GM21529 (cell line): ENCODE results near the gene SMIM44.

Experiments used
- ATAC-seq: cut with Tn5 transposase; IDR thresholded peaks from one replicate; pipeline ENCODE4 v1.9.1; 2021; ENCODE audit not compliant: unreplicated experiment

SMIM44 gene

DNA sequence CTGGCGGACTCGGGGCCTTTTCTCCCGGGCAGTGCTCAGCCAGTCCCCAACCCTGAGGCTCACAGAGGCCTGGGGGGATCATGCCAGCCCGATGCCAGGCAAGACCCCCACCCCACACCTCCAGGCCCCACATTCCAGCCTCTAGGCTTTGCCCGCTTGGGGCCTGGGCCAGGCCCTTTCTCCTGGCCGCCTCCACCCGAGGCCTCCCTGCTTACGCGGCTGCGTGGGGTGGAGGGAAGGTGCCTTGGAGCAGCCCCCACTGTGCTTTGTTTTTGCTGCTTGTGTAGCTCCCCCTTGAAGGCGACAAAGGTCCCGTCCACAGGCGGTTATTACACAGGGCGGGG lies 41.3 kb downstream of the SMIM44 start:
- no peak for ATAC-seq

DNA sequence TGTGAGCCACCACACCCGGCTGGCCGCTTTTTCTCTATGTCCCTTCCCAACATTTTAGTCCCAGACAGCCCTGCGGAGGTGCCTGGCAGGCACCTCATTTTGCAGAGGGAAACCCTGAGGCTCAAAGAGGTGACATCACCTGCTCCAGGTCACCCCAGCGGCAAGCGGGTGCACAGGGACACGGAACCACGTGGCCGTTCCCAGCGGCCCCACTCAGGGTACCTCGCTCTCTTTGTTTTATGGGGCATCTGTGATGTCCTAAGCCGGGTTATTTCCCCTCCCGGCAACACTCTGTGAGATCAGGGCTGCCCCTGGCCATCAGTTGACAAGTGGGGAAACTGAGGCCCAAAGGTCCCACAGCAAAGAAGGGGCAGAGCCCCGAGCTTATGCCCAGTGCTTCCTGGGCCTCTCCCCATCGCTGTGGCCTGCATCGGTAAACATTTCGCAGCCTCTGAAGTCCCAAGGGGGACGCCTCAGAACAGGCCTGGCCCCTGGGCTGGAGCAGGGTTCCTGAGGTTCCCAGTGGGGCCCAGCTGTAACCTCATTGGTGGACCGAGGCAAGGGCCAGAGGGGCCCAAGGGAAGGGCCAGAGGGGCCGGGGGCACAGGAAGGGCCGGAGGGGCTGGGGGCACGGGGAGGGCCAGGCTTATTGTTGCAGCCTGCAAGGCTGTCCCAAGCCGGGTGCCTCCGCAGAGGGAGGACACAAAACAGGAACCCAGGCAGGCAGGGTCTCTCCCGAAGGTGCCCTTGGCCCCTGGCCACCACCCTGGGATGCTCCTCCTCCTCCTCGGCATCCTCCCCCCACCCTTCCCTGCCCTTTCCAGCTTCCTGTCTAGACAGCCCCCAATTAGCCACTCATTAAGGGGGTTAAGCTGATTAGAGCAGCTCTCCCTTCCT lies 41.9 kb downstream of the SMIM44 start:
- ATAC-seq: no peak

DNA sequence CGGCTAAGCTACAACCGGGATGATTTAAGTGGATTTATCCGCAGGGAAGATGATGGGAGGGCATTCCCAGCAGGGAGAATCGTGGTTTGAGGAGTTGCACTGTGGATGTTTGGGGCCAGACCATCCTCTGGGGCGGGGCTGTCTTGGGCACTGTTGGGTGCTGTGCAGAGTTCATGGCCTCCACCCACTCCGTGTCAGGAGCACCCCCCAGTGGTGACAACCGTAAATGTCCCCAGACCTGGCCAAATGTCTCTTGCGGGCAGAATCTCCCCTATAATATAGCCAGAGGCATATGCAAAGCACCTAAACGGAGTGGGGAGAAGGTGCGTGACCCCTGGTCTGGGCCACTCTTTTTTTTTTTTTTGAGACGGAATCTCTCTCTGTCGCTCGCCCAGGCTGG lies 43.2 kb downstream of the SMIM44 start:
- ATAC-seq: no peak

DNA sequence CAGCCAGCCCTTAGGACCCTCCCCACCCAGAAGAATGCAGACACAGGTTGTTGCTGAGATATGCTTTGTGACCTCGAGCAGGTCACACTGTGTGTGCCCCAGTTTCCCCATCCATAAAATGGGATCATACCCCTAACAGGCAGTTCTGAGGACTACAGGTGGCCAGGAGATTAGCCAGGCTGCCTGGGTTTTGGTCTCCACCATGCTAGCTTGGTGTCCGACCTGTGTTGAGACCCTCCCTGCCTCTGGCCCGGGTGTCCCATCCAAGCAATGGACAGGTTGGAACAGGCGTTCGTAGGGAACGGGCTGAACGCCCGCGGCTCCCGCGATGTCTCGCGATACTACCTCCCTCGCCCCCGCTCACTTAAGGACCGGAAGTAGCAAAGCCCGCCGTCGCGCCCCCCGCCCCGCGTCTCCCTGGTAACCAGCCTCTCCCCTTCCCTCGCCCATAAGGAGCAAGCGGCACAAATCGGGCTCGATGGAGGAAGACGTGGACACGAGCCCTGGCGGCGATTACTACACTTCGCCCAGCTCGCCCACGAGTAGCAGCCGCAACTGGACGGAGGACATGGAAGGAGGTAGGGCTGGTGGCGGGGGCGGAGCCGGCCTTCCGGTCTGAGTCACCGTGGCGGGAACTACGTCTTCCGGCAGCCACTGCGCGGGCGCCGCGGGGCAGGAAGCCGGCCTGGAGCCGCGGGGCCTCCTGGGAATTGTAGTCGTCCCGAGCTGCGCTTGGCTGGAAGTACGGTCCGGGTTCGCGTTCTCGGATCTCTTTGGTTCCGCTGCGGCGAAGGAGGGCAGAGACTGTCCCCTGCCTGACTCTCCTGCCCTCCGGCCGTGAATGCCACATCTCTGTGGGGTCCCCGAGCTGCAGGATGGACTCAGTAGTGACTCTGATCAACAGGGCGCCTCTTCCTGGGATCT lies 48.3 kb downstream of the SMIM44 start:
- ATAC-seq: peak; percentile 81

DNA sequence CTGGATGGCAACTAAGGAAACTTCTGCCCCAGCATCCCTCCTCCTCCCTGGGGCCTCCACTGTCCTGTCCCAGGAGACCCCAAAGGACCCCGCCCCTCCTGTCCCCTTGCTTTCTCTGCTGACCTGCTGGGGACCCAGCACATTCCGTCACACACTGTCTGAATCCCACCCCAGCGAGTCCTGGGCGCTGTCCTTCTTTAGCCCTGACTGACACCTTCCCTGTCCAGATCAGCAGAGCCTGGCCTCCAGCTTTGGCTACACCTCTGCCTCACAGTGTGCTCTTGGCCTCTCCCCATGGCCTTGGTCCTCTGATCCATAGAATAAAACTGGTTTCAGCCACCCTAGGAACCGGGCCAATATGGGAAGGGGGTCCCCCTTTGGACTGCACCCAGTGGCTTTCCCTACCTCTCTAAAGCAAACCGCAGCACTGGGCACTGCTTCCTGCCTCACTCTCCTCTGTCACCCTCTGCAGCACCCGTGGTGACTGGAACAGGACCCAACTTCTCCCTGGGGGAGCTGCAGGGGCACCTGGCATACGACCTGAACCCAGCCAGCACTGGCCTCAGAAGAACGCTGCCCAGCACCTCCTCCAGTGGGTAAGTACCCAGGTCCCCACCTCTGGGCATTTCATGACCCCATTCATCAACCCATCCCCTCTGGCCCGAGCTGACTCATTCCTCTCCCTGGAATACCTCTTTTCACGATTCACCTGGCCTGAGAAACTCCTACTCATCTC lies 49.3 kb downstream of the SMIM44 start:
- ATAC-seq: no peak

DNA sequence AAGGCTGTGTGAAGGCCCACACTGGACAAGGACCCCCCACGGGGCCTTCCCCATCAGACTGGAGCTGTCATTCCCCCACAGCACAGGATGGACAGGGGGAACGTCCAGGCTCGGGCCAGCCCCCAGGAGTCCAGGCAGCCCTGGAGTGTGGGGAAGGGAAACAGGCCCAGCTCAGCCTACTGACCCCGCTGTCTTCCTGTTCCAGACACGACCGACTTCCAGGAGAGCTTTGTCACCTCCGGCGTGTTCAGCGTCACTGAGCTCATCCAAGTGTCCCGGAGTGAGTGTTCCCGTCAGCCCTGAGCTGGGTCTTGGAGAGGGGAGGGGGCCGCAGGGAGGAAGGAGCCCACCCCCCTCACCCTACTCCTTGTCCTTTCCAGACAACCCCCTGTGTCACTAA lies 49.9 kb downstream of the SMIM44 start:
- no peak for ATAC-seq
